Activated T-cell treated with anti-CD3 and anti-CD28 coated beads, Interleukin-2, amount 50 U/mL, for 1 hour (primary cell): Measurements from ENCODE around the gene SHC4.

Experiments used
- DNase-seq: peaks from one replicate; pipeline ENCODE4 v3.0.0-alpha.2; 2020

SHC4 gene

DNA sequence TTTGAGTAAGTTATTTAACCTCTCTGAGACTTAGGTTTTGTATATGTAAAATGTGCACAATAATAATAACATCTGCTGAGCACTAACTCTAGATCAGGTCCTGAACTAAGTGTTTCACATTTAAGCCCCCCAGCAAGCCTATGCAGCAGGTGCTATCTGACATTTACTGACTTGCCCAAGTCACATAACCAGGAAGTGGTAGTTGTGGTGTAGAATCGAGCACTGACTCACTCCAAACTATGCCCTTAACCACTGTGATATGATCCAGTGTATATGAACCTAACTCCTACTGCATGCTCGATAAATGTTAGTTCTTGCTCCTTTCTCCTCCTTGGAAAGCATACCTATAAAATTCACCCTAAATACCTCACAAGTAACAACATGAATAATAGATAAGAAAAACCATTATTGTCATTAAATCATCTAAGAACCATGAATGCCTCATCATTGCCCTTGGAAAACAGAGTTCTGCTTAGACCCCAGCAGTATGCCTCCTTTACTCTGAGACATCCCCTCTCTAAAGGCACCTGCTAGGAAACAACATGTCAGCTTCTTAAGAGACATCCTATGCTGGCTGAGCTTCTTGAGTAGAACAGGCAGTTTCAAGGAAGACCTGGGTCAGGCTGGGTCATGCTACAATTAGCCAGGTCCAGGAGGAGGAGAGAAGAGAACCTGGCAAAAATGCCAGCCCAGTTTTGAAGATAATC is 3.0 kb upstream of the SHC4 start:
- no peak for DNase-seq

GRCh38 chr15:48965972-48966371 is 2.3 kb upstream of the SHC4 start:
- DNase-seq, result no peak

- DNase-seq, result no peak
Measured at GRCh38 chr15:48964898-48965297, 1.2 kb upstream of the SHC4 start.

DNA sequence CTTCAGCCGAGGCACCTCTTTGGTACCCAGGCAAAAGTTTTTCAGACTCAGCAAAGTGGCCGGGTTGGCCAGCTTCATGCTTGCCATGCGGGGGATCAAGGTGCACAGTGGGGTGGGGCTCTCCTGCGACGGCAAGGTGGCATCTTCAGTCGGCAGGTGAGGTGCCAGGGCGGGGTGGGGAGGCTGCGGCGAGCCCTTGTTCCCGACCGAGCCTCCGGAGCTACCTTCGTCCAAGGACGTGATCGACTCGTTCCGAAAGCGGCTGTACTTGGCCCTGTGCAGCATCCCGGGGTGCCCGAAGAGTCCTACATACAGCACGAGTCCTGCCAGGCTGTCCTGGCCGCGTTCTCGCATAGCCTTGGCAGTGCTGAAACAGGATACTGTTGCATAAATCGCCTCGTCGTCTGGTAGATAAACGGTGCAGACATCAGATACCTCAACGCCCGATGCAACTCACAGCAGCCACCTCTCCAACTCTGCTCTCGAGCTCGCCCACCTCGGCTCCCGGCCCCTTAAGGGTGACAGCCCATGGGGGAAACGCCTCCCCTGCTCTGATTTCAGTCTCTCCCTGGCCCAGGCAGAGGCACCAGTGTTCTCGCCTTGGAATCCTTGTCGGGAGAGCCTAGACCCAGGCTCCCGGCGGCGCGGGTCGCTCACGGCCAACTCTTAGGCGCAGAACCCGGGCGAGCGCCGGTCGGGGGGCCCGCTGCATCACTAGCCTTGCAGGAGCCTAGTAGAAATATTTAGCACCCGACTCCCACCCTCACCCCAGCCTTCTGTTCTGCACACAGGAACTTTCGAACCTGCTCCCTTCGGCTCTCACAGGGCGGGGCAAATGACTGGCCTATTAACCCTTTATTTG is 826 bp downstream of the SHC4 start:
- no peak for DNase-seq

DNA sequence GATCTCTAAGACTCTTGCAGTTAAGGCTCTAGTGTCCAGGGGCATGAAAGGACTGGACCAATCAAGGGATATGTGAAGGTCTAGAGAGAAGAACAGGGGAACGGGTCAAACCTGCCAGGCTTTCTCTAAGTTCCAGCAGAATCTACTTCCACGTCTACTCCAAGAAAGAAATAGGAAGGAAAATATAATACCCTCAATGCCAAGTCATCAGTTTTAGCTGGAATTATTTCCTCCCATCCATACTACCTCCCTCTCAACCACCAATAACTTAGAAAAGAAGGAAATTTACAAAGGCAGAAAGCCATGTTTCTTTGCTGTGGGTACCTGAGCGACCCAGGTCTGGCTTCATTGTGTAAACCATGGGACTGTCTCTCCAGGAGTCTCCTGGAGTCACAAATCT is 7.8 kb downstream of the SHC4 start:
- DNase-seq, result no peak

DNA sequence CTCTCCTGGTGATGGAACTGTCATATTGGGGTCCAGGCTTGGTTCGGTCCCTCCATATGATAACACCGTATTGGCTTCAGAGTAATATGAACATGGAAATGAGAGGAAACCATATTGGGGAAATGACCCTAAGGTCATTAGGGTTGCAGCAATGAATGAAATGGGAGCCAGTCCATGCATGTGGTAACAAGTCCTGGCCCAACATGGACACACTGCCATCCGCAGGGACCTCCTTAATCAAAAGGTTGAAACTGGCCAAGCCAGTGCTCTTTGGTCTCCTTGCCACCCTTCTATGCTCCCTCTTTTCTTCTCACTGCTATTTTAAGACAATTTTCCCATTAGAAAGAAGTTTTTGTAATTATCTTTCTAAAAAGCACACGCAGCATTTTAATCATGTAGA is 8.3 kb downstream of the SHC4 start:
- no peak for DNase-seq

GRCh38 chr15:48954538-48954937 is 9.2 kb downstream of the SHC4 start:
- DNase-seq, result no peak

DNA sequence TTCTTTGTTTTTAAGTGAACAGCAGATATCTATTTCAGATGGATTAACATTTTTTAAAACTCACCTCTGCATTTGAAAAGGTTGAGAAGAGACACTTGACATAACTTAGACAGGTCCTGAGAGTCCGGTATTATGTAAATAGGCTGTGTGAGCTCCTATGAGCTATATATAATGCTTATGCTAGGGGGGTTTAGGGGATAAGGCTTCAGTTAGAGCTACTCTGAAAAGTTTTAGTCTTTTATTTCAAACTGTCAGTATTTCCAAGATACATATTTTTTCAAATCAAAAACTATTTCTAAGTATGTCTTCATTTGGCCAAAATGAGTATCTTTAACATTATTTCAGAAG is 16.9 kb downstream of the SHC4 start:
- DNase-seq, result no peak

GRCh38 chr15:48946074-48946839 is 17.5 kb downstream of the SHC4 start:
- DNase-seq, result no peak

- DNase-seq, result no peak
Measured at GRCh38 chr15:48945386-48945785, 18.3 kb downstream of the SHC4 start.

DNA sequence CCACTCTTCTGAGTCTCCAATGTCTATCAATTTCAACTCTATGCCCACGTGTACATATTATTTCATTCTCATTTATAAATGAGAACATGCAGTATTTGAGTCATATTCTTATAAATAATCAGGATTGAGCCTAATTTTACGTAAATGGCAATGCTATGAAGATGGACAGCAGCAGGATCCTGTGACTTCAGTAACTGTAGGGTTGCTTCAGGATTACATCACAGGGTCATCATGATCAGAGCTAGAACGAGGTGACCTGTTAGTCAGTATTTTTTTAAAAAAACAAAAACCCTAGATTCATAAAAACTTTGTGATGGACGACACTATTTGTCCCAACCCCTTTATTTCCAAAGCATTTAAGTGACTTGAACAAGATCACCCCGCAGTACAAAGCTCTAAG is 21.8 kb downstream of the SHC4 start:
- no peak for DNase-seq

DNA sequence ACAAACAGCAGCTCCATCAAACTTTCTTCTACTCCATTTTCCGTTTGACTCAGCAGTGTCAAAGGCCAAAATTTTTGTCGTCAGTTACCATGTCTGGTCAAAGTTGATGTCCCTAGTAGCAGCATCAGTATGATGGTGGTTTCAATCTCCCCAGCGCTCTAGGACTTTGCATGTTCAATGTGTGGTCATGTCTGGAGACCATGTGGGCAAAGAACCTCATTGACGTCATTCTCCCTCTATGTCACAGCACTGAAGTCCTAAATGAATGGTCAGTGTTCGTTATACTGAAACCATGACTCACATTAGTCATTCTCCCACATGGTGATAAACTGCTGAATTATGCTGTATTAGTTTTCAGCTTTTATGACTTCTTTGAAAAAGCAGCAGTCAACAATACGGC is 23.2 kb downstream of the SHC4 start:
- DNase-seq, result no peak

- DNase-seq, result no peak
Measured at GRCh38 chr15:48939648-48940047, 24.1 kb downstream of the SHC4 start.

DNA sequence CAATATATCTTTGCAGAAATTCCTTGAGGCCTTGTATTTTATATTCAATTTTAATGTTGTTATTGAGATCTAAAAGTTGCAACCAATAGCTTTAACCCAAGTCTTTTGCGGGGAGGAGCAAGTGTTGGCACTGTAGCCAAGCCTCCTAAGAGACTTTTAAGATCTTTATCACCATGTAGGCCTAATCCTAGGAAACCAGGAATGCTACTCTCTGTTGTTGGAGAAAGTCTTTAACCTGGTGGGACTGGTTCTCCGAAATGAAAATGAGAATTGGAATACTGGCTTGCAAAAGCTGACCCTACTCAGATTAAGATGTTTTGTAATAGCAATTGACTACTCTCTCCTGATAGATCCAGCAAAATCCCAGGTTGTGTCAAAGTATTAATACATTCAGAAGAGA is 25.8 kb downstream of the SHC4 start:
- DNase-seq, result no peak

DNA sequence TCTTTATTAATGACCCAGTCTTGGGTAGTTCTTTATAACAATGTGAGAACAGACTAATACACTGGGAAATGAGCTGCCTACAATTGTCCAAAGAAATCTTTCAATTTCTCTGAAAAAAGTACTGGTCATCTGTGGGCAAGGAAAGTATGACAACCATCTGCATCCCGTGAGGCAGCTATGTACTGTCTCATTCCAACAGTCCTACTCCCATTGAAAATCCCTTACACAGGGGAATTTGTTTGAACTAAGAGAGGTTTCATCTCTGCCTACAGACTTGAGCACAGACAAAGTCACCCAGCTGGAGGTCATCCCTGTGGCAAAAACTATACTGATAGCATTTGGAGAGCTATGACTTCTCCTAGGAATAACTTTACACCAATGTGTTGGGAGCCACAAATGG is 27.1 kb downstream of the SHC4 start:
- DNase-seq, result no peak

- DNase-seq, result no peak
Measured at GRCh38 chr15:48935236-48935635, 28.5 kb downstream of the SHC4 start.

- no peak for DNase-seq
Measured at GRCh38 chr15:48930735-48931134, 33.0 kb downstream of the SHC4 start.

- DNase-seq, result no peak
Measured at GRCh38 chr15:48929661-48930060, 34.1 kb downstream of the SHC4 start.

GRCh38 chr15:48928877-48929538 is 34.7 kb downstream of the SHC4 start:
- DNase-seq, result no peak

DNA sequence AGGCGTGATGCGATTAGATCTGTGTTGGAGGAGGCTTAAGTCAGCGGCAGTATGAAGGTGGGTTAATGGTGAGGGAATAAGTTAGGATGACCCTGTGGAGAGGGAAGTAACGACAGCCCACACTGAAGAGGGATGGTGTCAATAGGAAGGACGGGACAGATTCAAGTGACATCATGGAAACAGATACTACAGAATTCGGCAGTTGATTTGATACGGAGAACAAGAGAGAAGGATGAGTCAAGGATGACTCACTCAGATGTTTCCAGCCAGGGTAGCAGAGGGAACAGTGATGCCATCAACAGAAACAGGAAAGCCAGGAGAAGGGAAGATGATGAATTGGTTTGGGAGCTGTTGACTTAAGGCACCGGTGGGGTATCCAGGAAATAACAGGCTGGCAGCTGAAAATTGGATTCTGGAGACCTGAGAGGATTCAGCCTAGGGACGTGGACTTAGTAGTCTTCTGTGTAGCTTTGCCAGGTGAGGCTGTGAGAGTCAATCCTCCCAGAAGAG is 38.0 kb downstream of the SHC4 start:
- DNase-seq, result no peak

GRCh38 chr15:48924528-48925393 is 39.0 kb downstream of the SHC4 start:
- no peak for DNase-seq

- no peak for DNase-seq
Measured at GRCh38 chr15:48922046-48922445, 41.7 kb downstream of the SHC4 start.
